Vagina (tissue), 2 donors: ENCODE results near the gene FOXA3. TPM values are rescaled to one million over a fixed set of nuclear protein-coding genes. Genes with fewer than 3 reads are reported as not detected.

Source experiments
- DNase-seq, 2 donors: peaks; one replicate each; pipeline ENCODE4 v3.0.0-alpha.2; 2017; ENCODE audit errors: extremely low spot score in 2 of 2
- H3K27ac ChIP-seq: fragments of 200-600 bp; sonication (generic); one replicate; pipeline ENCODE4 v1.5.1; 2019
- H3K27me3 ChIP-seq: fragments of 200-600 bp; sonication (generic); one replicate; pipeline ENCODE4 v1.5.1; 2019
- H3K36me3 ChIP-seq, 2 donors: fragments of 200-600 bp; sonication (generic); one replicate each; pipeline ENCODE4 v1.5.1; 2017 to 2019
- H3K4me1 ChIP-seq: fragments of 200-600 bp; sonication (generic); one replicate; pipeline ENCODE4 v1.5.1; 2019
- H3K4me3 ChIP-seq, 2 donors: fragments of 200-600 bp; sonication (generic); 1 replicate in 1 of 2; 2 replicates in 1 of 2; pipeline ENCODE4 v1.5.1; 2016 to 2019
- H3K9me3 ChIP-seq: fragments of 200-600 bp; sonication (generic); one replicate; pipeline ENCODE4 v1.5.1; 2019
- POLR2A ChIP-seq, 2 donors: fragments of 450-650 bp; IDR thresholded peaks; one replicate each; pipeline ENCODE4 v1.6.1; 2017; ENCODE audit warnings: antibody characterized with exemption in 2 of 2, mild to moderate bottlenecking in 2 of 2, moderate library complexity in 2 of 2
- POLR2AphosphoS5 ChIP-seq, 2 donors: sonication (generic); formaldehyde crosslinking; IDR thresholded peaks; one replicate each; pipeline ENCODE4 v1.9.0; 2017; ENCODE audit warnings: antibody characterized with exemption in 2 of 2, mild to moderate bottlenecking in 2 of 2, low read depth in 1 of 2; ENCODE audit not compliant: insufficient read depth in 1 of 2
- intact Hi-C: fragments of 100-400 bp; cut with DNase I; formaldehyde crosslinking; loops from one replicate; pipeline ENCODE4 v1.15.1; 2023
- total RNA-seq: library from RNA; depleted of rRNA; stranded (reverse); fragments of >200 nt; gene quantifications from one replicate; pipeline ENCODE4 v1.2.3, GENCODE V29; 2016
- TF ChIP-seq, protein P1 (sequence below), 3 experiments: fragments of 450-650 bp in 2 of 3; fragments of 200-600 bp in 1 of 3; sonication (generic) in 1 of 3; IDR thresholded peaks; one replicate each; pipeline ENCODE4 v1.5.1; 2017 to 2019; ENCODE audit warnings: antibody characterized with exemption in 3 of 3, mild to moderate bottlenecking in 2 of 3, moderate library complexity in 2 of 3

FOXA3 gene
- total RNA-seq, 1 donor from 2014 or later, result not detected

GRCh38 chr19:45828523-45828922, 35.6 kb upstream of the FOXA3 start:
- no peak for DNase-seq
- H3K4me1 ChIP-seq, result no peaks in the 10 kb centered on the region
- intact Hi-C loops, result no loop called here

DNA sequence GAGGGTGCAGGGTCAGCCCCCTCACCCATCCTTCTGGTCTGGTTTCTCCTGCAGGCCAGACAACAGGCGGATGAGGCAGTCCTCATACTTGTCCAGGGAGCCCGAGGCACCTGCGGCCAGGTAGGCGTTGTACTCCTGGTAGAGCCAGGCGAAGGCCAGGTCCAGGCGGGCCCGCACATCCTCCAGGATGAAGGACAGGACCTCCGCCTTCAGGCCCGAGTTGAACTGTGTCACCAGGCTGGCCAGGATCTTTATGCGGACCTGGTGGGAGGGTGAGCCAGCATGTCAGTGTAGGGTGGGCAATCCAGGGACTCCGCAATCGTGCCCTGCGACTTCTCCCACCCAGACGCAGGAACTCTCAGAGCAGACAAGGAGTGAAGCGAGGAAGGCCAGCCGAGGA, 35.2 kb upstream of the FOXA3 start:
- peaks cover 3 to 84% of the 10 kb centered on the region in 2 donors for H3K36me3 ChIP-seq
- no peaks in the 10 kb centered on the region for H3K4me1 ChIP-seq
- no peaks in the 10 kb centered on the region for H3K27me3 ChIP-seq
- H3K4me3 ChIP-seq, result no peak overlapping the region
- H3K9me3 ChIP-seq, result no peaks in the 10 kb centered on the region
- TF ChIP-seq, protein P1, sequence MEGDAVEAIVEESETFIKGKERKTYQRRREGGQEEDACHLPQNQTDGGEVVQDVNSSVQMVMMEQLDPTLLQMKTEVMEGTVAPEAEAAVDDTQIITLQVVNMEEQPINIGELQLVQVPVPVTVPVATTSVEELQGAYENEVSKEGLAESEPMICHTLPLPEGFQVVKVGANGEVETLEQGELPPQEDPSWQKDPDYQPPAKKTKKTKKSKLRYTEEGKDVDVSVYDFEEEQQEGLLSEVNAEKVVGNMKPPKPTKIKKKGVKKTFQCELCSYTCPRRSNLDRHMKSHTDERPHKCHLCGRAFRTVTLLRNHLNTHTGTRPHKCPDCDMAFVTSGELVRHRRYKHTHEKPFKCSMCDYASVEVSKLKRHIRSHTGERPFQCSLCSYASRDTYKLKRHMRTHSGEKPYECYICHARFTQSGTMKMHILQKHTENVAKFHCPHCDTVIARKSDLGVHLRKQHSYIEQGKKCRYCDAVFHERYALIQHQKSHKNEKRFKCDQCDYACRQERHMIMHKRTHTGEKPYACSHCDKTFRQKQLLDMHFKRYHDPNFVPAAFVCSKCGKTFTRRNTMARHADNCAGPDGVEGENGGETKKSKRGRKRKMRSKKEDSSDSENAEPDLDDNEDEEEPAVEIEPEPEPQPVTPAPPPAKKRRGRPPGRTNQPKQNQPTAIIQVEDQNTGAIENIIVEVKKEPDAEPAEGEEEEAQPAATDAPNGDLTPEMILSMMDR (IDR thresholded peaks at IDR 0.05), result no peak
- TF ChIP-seq POLR2AphosphoS5 (IDR thresholded peaks at IDR 0.05; ENCODE audit: insufficient read depth in 1 of 2, low read depth in 1 of 2), result no peak
- TF ChIP-seq POLR2A (IDR thresholded peaks at IDR 0.05), result no peak
- H3K27ac ChIP-seq, result no peak overlapping the region
- intact Hi-C loops, result no loop called here
- peak in 1 of 2 donors; percentile 76 for DNase-seq

More at GRCh38 chr19:45828523-45828922, 35.6 kb upstream of the FOXA3 start:
- TF ChIP-seq POLR2AphosphoS5 (IDR thresholded peaks at IDR 0.05; ENCODE audit: insufficient read depth in 1 of 2, low read depth in 1 of 2) (no peak), POLR2A (IDR thresholded peaks at IDR 0.05) (no peak)
- TF ChIP-seq, protein P1 (IDR thresholded peaks at IDR 0.05), result no peak
- no peak overlapping the region for H3K4me3 ChIP-seq
- no peaks in the 10 kb centered on the region for H3K9me3 ChIP-seq
- no peaks in the 10 kb centered on the region for H3K27me3 ChIP-seq
- no peak overlapping the region for H3K27ac ChIP-seq
- peaks cover 3 to 79% of the 10 kb centered on the region in 2 donors for H3K36me3 ChIP-seq

DNA sequence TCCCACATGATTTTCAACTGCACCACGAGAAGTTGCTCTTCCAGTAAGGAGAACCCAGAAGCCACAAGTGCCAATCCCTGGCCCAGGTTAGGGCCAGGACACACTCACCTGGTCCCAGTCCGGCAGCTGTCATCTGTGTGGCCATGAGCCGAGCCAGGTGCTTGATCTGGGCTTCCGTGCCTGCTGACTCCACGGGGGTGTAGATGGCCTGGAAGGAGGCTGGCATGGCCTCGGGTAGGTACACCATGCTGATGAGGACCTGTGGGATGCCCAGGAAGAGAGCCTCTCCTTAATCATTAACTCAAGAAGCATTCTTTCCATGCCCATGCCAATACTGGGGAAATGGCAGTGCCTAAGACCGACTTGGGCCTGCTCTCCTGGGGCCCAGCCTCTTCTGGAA, 29.2 kb upstream of the FOXA3 start:
- H3K9me3 ChIP-seq, result no peaks in the 10 kb centered on the region
- no peak for TF ChIP-seq POLR2AphosphoS5 (IDR thresholded peaks at IDR 0.05; ENCODE audit: insufficient read depth in 1 of 2, low read depth in 1 of 2)
- DNase-seq, result peak in 1 of 2 donors; percentile 56
- intact Hi-C loops, result no loop called here
- no peaks in the 10 kb centered on the region for H3K4me1 ChIP-seq
- no peak overlapping the region for H3K4me3 ChIP-seq
- no peaks in the 10 kb centered on the region for H3K27me3 ChIP-seq
- no peak overlapping the region for H3K27ac ChIP-seq
- H3K36me3 ChIP-seq, result peaks cover 3 to 90% of the 10 kb centered on the region in 2 donors

- Histone ChIP-seq H3K27me3 (no peaks in the 10 kb centered on the region), H3K36me3 (peaks cover 0 to 90% of the 10 kb centered on the region in 2 donors), H3K9me3 (no peaks in the 10 kb centered on the region), H3K4me1 (no peaks in the 10 kb centered on the region), H3K4me3 (no peak overlapping the region), H3K27ac (no peak overlapping the region)
- DNase-seq, result peak in 1 of 2 donors; percentile 54
- TF ChIP-seq POLR2AphosphoS5 (IDR thresholded peaks at IDR 0.05; ENCODE audit: insufficient read depth in 1 of 2, low read depth in 1 of 2) (no peak), POLR2A (IDR thresholded peaks at IDR 0.05) (no peak)
- TF ChIP-seq, protein P1 (IDR thresholded peaks at IDR 0.05), result no peak
- intact Hi-C loops, result no loop called here
Observed at GRCh38 chr19:45842198-45842597, 21.9 kb upstream of the FOXA3 start.

DNA sequence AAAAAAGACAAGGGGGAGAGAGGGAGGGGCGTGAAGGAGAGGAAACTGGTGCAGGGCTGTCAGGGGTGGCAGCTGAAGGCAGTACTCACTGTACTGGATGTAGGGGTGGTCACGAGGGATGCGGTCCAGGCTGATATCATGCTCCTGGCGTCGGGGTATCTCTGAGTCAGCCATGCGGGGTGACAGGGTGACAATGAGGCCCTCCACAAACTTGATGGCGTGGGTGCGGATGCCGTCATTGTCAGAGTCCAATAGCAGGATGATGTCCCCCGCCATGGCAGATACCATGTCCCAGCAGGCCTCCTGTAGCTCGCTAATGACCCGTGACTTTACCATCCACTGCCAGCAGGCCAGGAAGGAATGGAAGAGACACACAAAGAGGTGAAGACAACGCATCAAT, 16.5 kb upstream of the FOXA3 start:
- Histone ChIP-seq H3K36me3 (peaks cover 0 to 93% of the 10 kb centered on the region in 2 donors), H3K9me3 (no peaks in the 10 kb centered on the region), H3K27me3 (no peaks in the 10 kb centered on the region), H3K4me1 (no peaks in the 10 kb centered on the region), H3K27ac (no peak overlapping the region), H3K4me3 (no peak overlapping the region)
- TF ChIP-seq, protein P1 (IDR thresholded peaks at IDR 0.05), result no peak
- TF ChIP-seq POLR2AphosphoS5 (IDR thresholded peaks at IDR 0.05; ENCODE audit: insufficient read depth in 1 of 2, low read depth in 1 of 2) (no peak), POLR2A (IDR thresholded peaks at IDR 0.05) (no peak)
- DNase-seq, result no peak
- intact Hi-C loops, result no loop called here
